Tibial nerve (tissue), 4 donors: ENCODE results near the gene TSR3. TPM values are rescaled to one million over a fixed set of nuclear protein-coding genes. Genes with fewer than 3 reads are reported as not detected.
A peak's percentile ranks its signal among the peaks of the same experiment; 100 is the strongest.

ENCODE experiments used
- DNase-seq, 2 donors: peaks; one replicate each; pipeline ENCODE4 v3.0.0-alpha.2; 2019; ENCODE audit warnings: low spot score in 2 of 2
- H3K27ac ChIP-seq, 4 donors: fragments of 200-600 bp; sonication (generic) in 3 of 4; one replicate each; pipeline ENCODE4 v1.5.1; 2017 to 2019; ENCODE audit warnings: mild to moderate bottlenecking in 1 of 4
- H3K27me3 ChIP-seq, 2 donors: fragments of 200-600 bp; sonication (generic) in 1 of 2; one replicate each; pipeline versions ENCODE4 v1.5.1 to v1.6.0; 2017 to 2019
- H3K36me3 ChIP-seq, 3 donors: fragments of 200-600 bp; sonication (generic); one replicate each; pipeline ENCODE4 v1.5.1; 2018 to 2019
- H3K4me1 ChIP-seq, 4 donors: fragments of 200-600 bp; sonication (generic) in 3 of 4; one replicate each; pipeline ENCODE4 v1.5.1; 2017 to 2019
- H3K4me3 ChIP-seq, 4 donors: fragments of 200-600 bp; sonication (generic) in 3 of 4; one replicate each; pipeline ENCODE4 v1.5.1; 2017 to 2019; ENCODE audit warnings: mild to moderate bottlenecking in 1 of 4, moderate library complexity in 1 of 4
- H3K9me3 ChIP-seq, 4 donors: fragments of 200-600 bp; sonication (generic) in 3 of 4; one replicate each; pipeline ENCODE4 v1.5.1; 2017 to 2019
- EP300 ChIP-seq, 2 donors: sonication (generic); formaldehyde crosslinking; IDR thresholded peaks; one replicate each; pipeline ENCODE4 v1.6.1; 2017; ENCODE audit warnings: antibody characterized with exemption in 2 of 2, mild to moderate bottlenecking in 1 of 2
- POLR2A ChIP-seq, 2 donors: fragments of 450-650 bp; IDR thresholded peaks; one replicate each; pipeline ENCODE4 v1.6.1; 2017; ENCODE audit warnings: antibody characterized with exemption in 2 of 2, mild to moderate bottlenecking in 2 of 2, moderate library complexity in 2 of 2
- WGBS, 2 donors: methylation state at CpG; one replicate each; pipeline ENCODE4 v1.1.5; 2018; 5-methylcytosine and 5-hydroxymethylcytosine counted together
- total RNA-seq, 4 donors: library from RNA; depleted of rRNA; stranded (reverse); fragments of >200 nt; gene quantifications; one replicate each; pipeline ENCODE4 v1.1.0, GENCODE V29; 2016
- TF ChIP-seq, protein P1 (sequence below), 5 experiments: fragments of 200-600 bp in 3 of 5; fragments of 450-650 bp in 2 of 5; sonication (generic) in 3 of 5; IDR thresholded peaks; one replicate each; pipeline ENCODE4 v1.5.1; 2016 to 2019; ENCODE audit warnings: antibody characterized with exemption in 5 of 5, mild to moderate bottlenecking in 3 of 5, moderate library complexity in 2 of 5

TSR3 gene
- total RNA-seq, 4 donors from 2014 or later, result 72.2 to 122 (median 108) TPM

GRCh38 chr16:1340730-1341494 lies 10.8 kb downstream of the TSR3 start:
- Histone ChIP-seq H3K4me1 (peaks cover 0 to 22% (median 12%) of the 10 kb centered on the region in 4 donors), H3K27ac (no peak overlapping the region), H3K36me3 (no peaks in the 10 kb centered on the region), H3K9me3 (no peaks in the 10 kb centered on the region), H3K4me3 (no peak overlapping the region), H3K27me3 (peaks cover 0 to 38% of the 10 kb centered on the region in 2 donors)
- 77 to 81% methylated on average over 29 of the region's 36 CpGs for WGBS, 2 donors
- DNase-seq, result no peak
- TF ChIP-seq EP300 (IDR thresholded peaks at IDR 0.05), result no peak
- TF ChIP-seq, protein P1, sequence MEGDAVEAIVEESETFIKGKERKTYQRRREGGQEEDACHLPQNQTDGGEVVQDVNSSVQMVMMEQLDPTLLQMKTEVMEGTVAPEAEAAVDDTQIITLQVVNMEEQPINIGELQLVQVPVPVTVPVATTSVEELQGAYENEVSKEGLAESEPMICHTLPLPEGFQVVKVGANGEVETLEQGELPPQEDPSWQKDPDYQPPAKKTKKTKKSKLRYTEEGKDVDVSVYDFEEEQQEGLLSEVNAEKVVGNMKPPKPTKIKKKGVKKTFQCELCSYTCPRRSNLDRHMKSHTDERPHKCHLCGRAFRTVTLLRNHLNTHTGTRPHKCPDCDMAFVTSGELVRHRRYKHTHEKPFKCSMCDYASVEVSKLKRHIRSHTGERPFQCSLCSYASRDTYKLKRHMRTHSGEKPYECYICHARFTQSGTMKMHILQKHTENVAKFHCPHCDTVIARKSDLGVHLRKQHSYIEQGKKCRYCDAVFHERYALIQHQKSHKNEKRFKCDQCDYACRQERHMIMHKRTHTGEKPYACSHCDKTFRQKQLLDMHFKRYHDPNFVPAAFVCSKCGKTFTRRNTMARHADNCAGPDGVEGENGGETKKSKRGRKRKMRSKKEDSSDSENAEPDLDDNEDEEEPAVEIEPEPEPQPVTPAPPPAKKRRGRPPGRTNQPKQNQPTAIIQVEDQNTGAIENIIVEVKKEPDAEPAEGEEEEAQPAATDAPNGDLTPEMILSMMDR (IDR thresholded peaks at IDR 0.05), result no peak

GRCh38 chr16:1338855-1339675 lies 12.6 kb downstream of the TSR3 start:
- Histone ChIP-seq H3K27me3 (peaks cover 3 to 56% of the 10 kb centered on the region in 2 donors), H3K4me3 (no peak overlapping the region), H3K36me3 (no peaks in the 10 kb centered on the region), H3K4me1 (peaks cover 0 to 26% (median 14%) of the 10 kb centered on the region in 4 donors), H3K27ac (no peak overlapping the region), H3K9me3 (no peaks in the 10 kb centered on the region)
- no peak for TF ChIP-seq EP300 (IDR thresholded peaks at IDR 0.05)
- no peak for TF ChIP-seq POLR2A (IDR thresholded peaks at IDR 0.05)
- TF ChIP-seq, protein P1 (IDR thresholded peaks at IDR 0.05), result no peak
- WGBS, 2 donors, result 63 to 68% methylated on average over 20 to 29 of the region's 31 CpGs
- no peak for DNase-seq

GRCh38 chr16:1338119-1338730 lies 13.5 kb downstream of the TSR3 start:
- Histone ChIP-seq H3K27me3 (peaks cover 3 to 62% of the 10 kb centered on the region in 2 donors), H3K4me3 (no peak overlapping the region), H3K4me1 (peaks cover 0 to 26% (median 15%) of the 10 kb centered on the region in 4 donors), H3K9me3 (no peaks in the 10 kb centered on the region), H3K27ac (no peak overlapping the region), H3K36me3 (no peaks in the 10 kb centered on the region)
- TF ChIP-seq POLR2A (IDR thresholded peaks at IDR 0.05) (no peak), EP300 (IDR thresholded peaks at IDR 0.05) (no peak)
- TF ChIP-seq, protein P1 (IDR thresholded peaks at IDR 0.05), result peak in 2 of 5 experiments; percentile 9 to 14
- DNase-seq, result no peak
- 44 to 50% methylated on average over 8 to 22 of the region's 30 CpGs for WGBS, 2 donors

DNA sequence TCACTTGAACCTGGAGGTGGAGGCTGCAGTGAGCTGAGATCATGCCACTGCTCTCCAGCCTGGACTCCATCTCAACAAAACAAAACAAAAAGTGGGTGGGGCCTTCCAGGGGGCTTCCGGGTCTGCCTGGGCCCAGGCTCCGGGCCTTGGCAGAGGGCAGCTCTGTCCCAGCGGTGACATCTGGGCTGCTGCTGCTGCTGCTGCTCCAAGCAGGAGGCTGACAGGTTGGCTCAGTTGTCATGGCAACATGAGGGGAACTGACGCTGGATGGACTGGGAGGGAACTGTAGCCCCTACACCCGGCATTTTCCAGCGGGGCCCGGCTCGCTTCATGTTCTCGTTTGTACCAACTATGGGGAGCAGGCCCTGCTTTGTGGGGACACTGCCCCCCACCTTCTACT lies 14.2 kb downstream of the TSR3 start:
- peaks cover 3 to 65% of the 10 kb centered on the region in 2 donors for H3K27me3 ChIP-seq
- no peak overlapping the region for H3K4me3 ChIP-seq
- H3K36me3 ChIP-seq, result no peaks in the 10 kb centered on the region
- no peaks in the 10 kb centered on the region for H3K9me3 ChIP-seq
- DNase-seq, result no peak
- peaks cover 0 to 26% (median 13%) of the 10 kb centered on the region in 4 donors for H3K4me1 ChIP-seq
- WGBS, 2 donors, result 37 to 57% methylated on average over 7 to 9 of the region's 9 CpGs
- TF ChIP-seq EP300 (IDR thresholded peaks at IDR 0.05) (no peak), POLR2A (IDR thresholded peaks at IDR 0.05) (no peak)
- TF ChIP-seq, protein P1 (IDR thresholded peaks at IDR 0.05), result no peak
- H3K27ac ChIP-seq, result no peak overlapping the region
